GM12873 (cell line): ENCODE results near the gene CFAP43.
A peak's percentile ranks its signal among the peaks of the same experiment; 100 is the strongest.

Experiments
- CTCF ChIP-seq: IDR thresholded peaks from 2 replicates; pipeline ENCODE4 v1.5.1; 2012; ENCODE audit warnings: low read depth, mild to moderate bottlenecking, moderate library complexity, low read length, control low read depth; ENCODE audit not compliant: insufficient read depth; ENCODE audit errors: missing control alignments

Gene CFAP43

GRCh38 chr10:104123397-104123796, 108.8 kb downstream of the CFAP43 start:
- peak; percentile 21 for TF ChIP-seq CTCF

GRCh38 chr10:104122225-104123107, 109.7 kb downstream of the CFAP43 start:
- no peak for TF ChIP-seq CTCF

GRCh38 chr10:104121485-104122224, 110.5 kb downstream of the CFAP43 start, which contains the start of gene SFR1:
SFR1 (plus strand) TSS chr10:104122171; CDS start chr10:104122184, 13 bp downstream.
- peak; percentile 60 for TF ChIP-seq CTCF

GRCh38 chr10:104120903-104121484, 111.2 kb downstream of the CFAP43 start:
- TF ChIP-seq CTCF = no peak

- TF ChIP-seq CTCF = no peak
These were observed 111.7 kb downstream of the CFAP43 start for GRCh38 chr10:104120512-104120902.

- no peak for TF ChIP-seq CTCF
These were observed 112.2 kb downstream of the CFAP43 start for GRCh38 chr10:104119996-104120395.

- TF ChIP-seq CTCF = no peak
These were observed 114.3 kb downstream of the CFAP43 start for GRCh38 chr10:104117839-104118323.
